HEK293 (cell line): ENCODE results near the gene CYP51A1.

Experiments
- BCL11A ChIP-seq: fragments of 450-650 bp; formaldehyde crosslinking; IDR thresholded peaks from 2 replicates; pipeline ENCODE4 v1.5.1; 2016; ENCODE audit warnings: low read depth, missing biosample characterization, missing genetic modification characterization
- CTCF ChIP-seq: fragments of 450-650 bp; formaldehyde crosslinking; IDR thresholded peaks from 2 replicates; pipeline ENCODE4 v1.5.1; 2016; ENCODE audit warnings: missing biosample characterization, missing genetic modification characterization
- PATZ1 ChIP-seq: fragments of 450-650 bp; formaldehyde crosslinking; IDR thresholded peaks from 2 replicates; pipeline ENCODE4 v1.5.1; 2016; ENCODE audit warnings: missing biosample characterization, missing genetic modification characterization
- PBX3 ChIP-seq: sonication (generic); formaldehyde crosslinking; IDR thresholded peaks from 2 replicates; pipeline ENCODE4 v1.8.1; 2022; ENCODE audit warnings: mild to moderate bottlenecking, moderate library complexity, missing genetic modification reagents
- PRDM10 ChIP-seq: fragments of 450-650 bp; formaldehyde crosslinking; IDR thresholded peaks from 2 replicates; pipeline ENCODE4 v1.5.1; 2016; ENCODE audit warnings: missing biosample characterization, missing genetic modification characterization
- TCF7L2 ChIP-seq: IDR thresholded peaks from 2 replicates; pipeline ENCODE4 v1.6.1; 2011; ENCODE audit warnings: low read depth, mild to moderate bottlenecking, inconsistent platforms, low read length, moderate library complexity, borderline replicate concordance
- ZFP37 ChIP-seq: fragments of 450-650 bp; formaldehyde crosslinking; IDR thresholded peaks from 2 replicates; pipeline ENCODE4 v1.5.1; 2016; ENCODE audit warnings: missing biosample characterization, missing genetic modification characterization
- ZIC2 ChIP-seq: fragments of 450-650 bp; formaldehyde crosslinking; IDR thresholded peaks from 2 replicates; pipeline ENCODE4 v1.5.1; 2016; ENCODE audit warnings: missing biosample characterization, missing genetic modification characterization
- ZNF174 ChIP-seq: fragments of 450-650 bp; formaldehyde crosslinking; IDR thresholded peaks from 2 replicates; pipeline ENCODE4 v1.5.0; 2017; ENCODE audit warnings: missing biosample characterization, mild to moderate bottlenecking, missing genetic modification characterization
- ZNF18 ChIP-seq: fragments of 450-650 bp; formaldehyde crosslinking; IDR thresholded peaks from 2 replicates; pipeline ENCODE4 v1.5.1; 2016; ENCODE audit warnings: missing biosample characterization, missing genetic modification characterization
- ZNF274 ChIP-seq, 2 experiments: fragments of 200-500 bp in 1 of 2; fragments of 450-650 bp in 1 of 2; sonication (Bioruptor generic) in 1 of 2; formaldehyde crosslinking in 1 of 2; IDR thresholded peaks; 2 replicates each; pipeline versions ENCODE4 v1.5.1 to v1.6.1; 2014 to 2016; ENCODE audit warnings: borderline replicate concordance in 1 of 2, inconsistent platforms in 1 of 2, low read length in 1 of 2, missing biosample characterization in 1 of 2, missing genetic modification characterization in 1 of 2
- ZNF571 ChIP-seq: fragments of 450-650 bp; formaldehyde crosslinking; IDR thresholded peaks from 2 replicates; pipeline ENCODE4 v1.5.0; 2017; ENCODE audit warnings: missing biosample characterization, missing genetic modification characterization
- ZNF670 ChIP-seq: fragments of 450-650 bp; formaldehyde crosslinking; IDR thresholded peaks from 2 replicates; pipeline ENCODE4 v1.5.1; 2016; ENCODE audit warnings: missing biosample characterization, missing genetic modification characterization, low read depth

- TF ChIP-seq PBX3 (CRISPR knock-in tag) (no peak), TCF7L2 (no peak), ZNF571 (tag by site-specific recombination) (no peak), CTCF (no peak), ZNF274 (IDR thresholded peaks at IDR 0.05; ENCODE audit: low read length) (no peak), ZNF274 (tag by site-specific recombination; IDR thresholded peaks at IDR 0.05; ENCODE audit: borderline replicate concordance) (no peak), PRDM10 (tag by site-specific recombination) (no peak), BCL11A (tag by site-specific recombination) (no peak), ZNF18 (no peak), ZNF670 (tag by site-specific recombination) (no peak), PATZ1 (tag by site-specific recombination) (no peak), ZNF174 (no peak), ZFP37 (tag by site-specific recombination) (no peak), ZIC2 (tag by site-specific recombination) (no peak)
These were observed 27.0 kb upstream of the CYP51A1 start for GRCh38 chr7:92161271-92161670.
